Astrocyte (in vitro differentiated cells and primary cell): ENCODE results near the gene EXOSC7. TPM values are rescaled to one million over a fixed set of nuclear protein-coding genes. Genes with fewer than 3 reads are reported as not detected.

Source experiments
- DNase-seq: peaks from one replicate; pipeline ENCODE4 v3.0.0-alpha.2; 2010; ENCODE audit warnings: low read depth
- FAIRE-seq: peaks from 2 replicates; lab custom pipeline; 2011; peaks lifted over from hg19 to GRCh38; lab: Jason Lieb, UNC
- H2AFZ ChIP-seq: 2 replicates; pipeline ENCODE4 v1.6.0; 2012; ENCODE audit warnings: low read depth, low read length, inconsistent platforms
- H3K27ac ChIP-seq: 2 replicates; pipeline ENCODE4 v1.5.1; 2011; ENCODE audit warnings: low read depth, low read length, inconsistent platforms
- H3K27me3 ChIP-seq: 2 replicates; pipeline ENCODE4 v1.6.0; 2011; ENCODE audit warnings: low read length, inconsistent platforms; ENCODE audit not compliant: insufficient read depth
- H3K36me3 ChIP-seq: 2 replicates; pipeline ENCODE4 v1.5.1; 2011; ENCODE audit warnings: low read length, inconsistent platforms; ENCODE audit not compliant: insufficient read depth
- H3K4me1 ChIP-seq: 2 replicates; pipeline ENCODE4 v1.5.1; 2011; ENCODE audit warnings: low read length, inconsistent platforms; ENCODE audit not compliant: insufficient read depth
- H3K4me2 ChIP-seq: 2 replicates; pipeline ENCODE4 v1.6.0; 2012; ENCODE audit warnings: low read length, inconsistent platforms
- H3K4me3 ChIP-seq: 2 replicates; pipeline ENCODE4 v1.5.1; 2011; ENCODE audit warnings: low read depth, mild to moderate bottlenecking, low read length, inconsistent platforms; ENCODE audit not compliant: insufficient read depth
- H3K79me2 ChIP-seq: 2 replicates; pipeline ENCODE4 v1.6.0; 2012; ENCODE audit warnings: mild to moderate bottlenecking, low read length, inconsistent platforms; ENCODE audit not compliant: insufficient read depth
- H3K9ac ChIP-seq: 2 replicates; pipeline ENCODE4 v1.6.0; 2012; ENCODE audit warnings: mild to moderate bottlenecking, low read length, inconsistent platforms
- H3K9me3 ChIP-seq: 2 replicates; pipeline ENCODE4 v1.5.1; 2012; ENCODE audit warnings: low read depth, mild to moderate bottlenecking, low read length, inconsistent platforms; ENCODE audit not compliant: insufficient read depth
- H4K20me1 ChIP-seq: 2 replicates; pipeline ENCODE4 v1.6.0; 2012; ENCODE audit warnings: low read length, inconsistent platforms; ENCODE audit not compliant: insufficient read depth
- H3K27ac Mint-ChIP-seq: one replicate; pipeline ENCODE4 v1.8.0; 2021; ENCODE audit warnings: mild to moderate bottlenecking, mixed read lengths; ENCODE audit not compliant: unreplicated experiment
- H3K27me3 Mint-ChIP-seq: one replicate; pipeline ENCODE4 v1.8.0; 2021; ENCODE audit warnings: low read depth, mixed read lengths; ENCODE audit not compliant: unreplicated experiment
- H3K36me3 Mint-ChIP-seq: one replicate; pipeline ENCODE4 v1.8.0; 2021; ENCODE audit warnings: low read depth, mixed read lengths; ENCODE audit not compliant: unreplicated experiment
- H3K4me1 Mint-ChIP-seq: one replicate; pipeline ENCODE4 v1.8.0; 2021; ENCODE audit warnings: low read depth, mixed read lengths; ENCODE audit not compliant: unreplicated experiment
- H3K4me3 Mint-ChIP-seq: one replicate; pipeline ENCODE4 v1.8.0; 2021; ENCODE audit warnings: mild to moderate bottlenecking, moderate library complexity, mixed read lengths; ENCODE audit not compliant: unreplicated experiment
- H3K9me3 Mint-ChIP-seq: one replicate; pipeline ENCODE4 v1.8.0; 2021; ENCODE audit warnings: mild to moderate bottlenecking, mixed read lengths; ENCODE audit not compliant: unreplicated experiment
- EZH2 ChIP-seq: IDR thresholded peaks from 2 replicates; pipeline ENCODE4 v1.6.1; 2012; ENCODE audit warnings: mild to moderate bottlenecking, low read length, inconsistent platforms; ENCODE audit not compliant: insufficient read depth
- total RNA-seq: library from RNA; stranded (reverse); gene quantifications from 2 replicates; pipeline ENCODE4 v1.2.1, GENCODE V29; 2021
- TF ChIP-seq, protein P1 (sequence below): IDR thresholded peaks from 2 replicates; pipeline ENCODE4 v1.5.1; 2011; ENCODE audit warnings: low read depth, mild to moderate bottlenecking, inconsistent platforms, low read length, moderate library complexity; ENCODE audit not compliant: insufficient read depth

EXOSC7 gene
- total RNA-seq, 1 donor from 2014 or later = 38.6 TPM

- no peak for TF ChIP-seq EZH2
- TF ChIP-seq, protein P1, sequence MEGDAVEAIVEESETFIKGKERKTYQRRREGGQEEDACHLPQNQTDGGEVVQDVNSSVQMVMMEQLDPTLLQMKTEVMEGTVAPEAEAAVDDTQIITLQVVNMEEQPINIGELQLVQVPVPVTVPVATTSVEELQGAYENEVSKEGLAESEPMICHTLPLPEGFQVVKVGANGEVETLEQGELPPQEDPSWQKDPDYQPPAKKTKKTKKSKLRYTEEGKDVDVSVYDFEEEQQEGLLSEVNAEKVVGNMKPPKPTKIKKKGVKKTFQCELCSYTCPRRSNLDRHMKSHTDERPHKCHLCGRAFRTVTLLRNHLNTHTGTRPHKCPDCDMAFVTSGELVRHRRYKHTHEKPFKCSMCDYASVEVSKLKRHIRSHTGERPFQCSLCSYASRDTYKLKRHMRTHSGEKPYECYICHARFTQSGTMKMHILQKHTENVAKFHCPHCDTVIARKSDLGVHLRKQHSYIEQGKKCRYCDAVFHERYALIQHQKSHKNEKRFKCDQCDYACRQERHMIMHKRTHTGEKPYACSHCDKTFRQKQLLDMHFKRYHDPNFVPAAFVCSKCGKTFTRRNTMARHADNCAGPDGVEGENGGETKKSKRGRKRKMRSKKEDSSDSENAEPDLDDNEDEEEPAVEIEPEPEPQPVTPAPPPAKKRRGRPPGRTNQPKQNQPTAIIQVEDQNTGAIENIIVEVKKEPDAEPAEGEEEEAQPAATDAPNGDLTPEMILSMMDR = no peak
- H3K4me3 Mint-ChIP-seq = no peak overlapping the region
- Histone ChIP-seq H3K27ac (no peak overlapping the region), H3K36me3 (no peaks in the 10 kb centered on the region), H3K4me1 (peaks cover 16% of the 10 kb centered on the region), H4K20me1 (no peaks in the 10 kb centered on the region), H3K9ac (no peak overlapping the region), H3K9me3 (no peaks in the 10 kb centered on the region), H3K4me3 (no peak overlapping the region), H3K79me2 (no peaks in the 10 kb centered on the region), H3K27me3 (no peaks in the 10 kb centered on the region), H3K4me2 (no peak overlapping the region), H2AFZ (no peak overlapping the region)
- DNase-seq = no peak
- no peak overlapping the region for H3K27ac Mint-ChIP-seq
- peaks cover 4% of the 10 kb centered on the region for H3K36me3 Mint-ChIP-seq
- no peak for FAIRE-seq
- peaks cover under 1% of the 10 kb centered on the region for H3K4me1 Mint-ChIP-seq
- peaks cover 2% of the 10 kb centered on the region for H3K9me3 Mint-ChIP-seq
- peaks cover 6% of the 10 kb centered on the region for H3K27me3 Mint-ChIP-seq
These were observed 45.7 kb downstream of the EXOSC7 start for GRCh38 chr3:45021524-45022297.

GRCh38 chr3:45023675-45024074 is 47.6 kb downstream of the EXOSC7 start:
- Histone ChIP-seq H3K27me3 (no peaks in the 10 kb centered on the region), H3K4me3 (no peak overlapping the region), H3K9ac (no peak overlapping the region), H2AFZ (no peak overlapping the region), H3K9me3 (no peaks in the 10 kb centered on the region), H3K27ac (no peak overlapping the region), H3K4me2 (no peak overlapping the region), H3K36me3 (no peaks in the 10 kb centered on the region), H4K20me1 (no peaks in the 10 kb centered on the region), H3K4me1 (peaks cover 21% of the 10 kb centered on the region), H3K79me2 (no peaks in the 10 kb centered on the region)
- no peak for FAIRE-seq
- H3K4me1 Mint-ChIP-seq = peaks cover 5% of the 10 kb centered on the region
- no peak for DNase-seq
- no peak for TF ChIP-seq EZH2
- TF ChIP-seq, protein P1 = no peak
- H3K27me3 Mint-ChIP-seq = peaks cover 9% of the 10 kb centered on the region
- no peak overlapping the region for H3K27ac Mint-ChIP-seq
- H3K36me3 Mint-ChIP-seq = peaks cover 4% of the 10 kb centered on the region
- peaks cover under 1% of the 10 kb centered on the region for H3K9me3 Mint-ChIP-seq
- H3K4me3 Mint-ChIP-seq = no peak overlapping the region
